Heart left ventricle (tissue), 16 donors: Measurements from ENCODE around the gene AIFM1. TPM values are rescaled to one million over a fixed set of nuclear protein-coding genes. Genes with fewer than 3 reads are reported as not detected.
"Not testable (repeated sequence)": the region's sequence is repeated elsewhere in the genome, so short reads cannot be mapped to it uniquely, and the experiment has no call there.

ENCODE experiments used
- ATAC-seq, 4 donors: fragments of 200-7000 bp; cut with Tn5 transposase; one replicate each; pipeline ENCODE4 v1.9.1; 2020 to 2022; ENCODE audit warnings: moderate library complexity in 4 of 4, mild to moderate bottlenecking in 3 of 4, moderate number of reproducible peaks in 1 of 4
- DNase-seq, 5 donors: peaks; one replicate each; pipeline ENCODE4 v3.0.0-alpha.2; 2020
- H3K27ac ChIP-seq, 12 donors: fragments of 200-600 bp; sonication (generic) in 4 of 12; one replicate each; pipeline versions ENCODE4 v1.5.0 to v1.8.0; 2016 to 2022; ENCODE audit warnings: mild to moderate bottlenecking in 2 of 12
- H3K27me3 ChIP-seq, 9 donors: fragments of 200-600 bp; sonication (generic) in 2 of 9; one replicate each; pipeline versions ENCODE4 v1.5.1 to v1.8.0; 2016 to 2022; ENCODE audit warnings: mild to moderate bottlenecking in 3 of 9
- H3K36me3 ChIP-seq, 9 donors: fragments of 200-600 bp; sonication (generic) in 2 of 9; one replicate each; pipeline versions ENCODE4 v1.5.0 to v1.8.0; 2018 to 2022; ENCODE audit warnings: mild to moderate bottlenecking in 2 of 9
- H3K4me1 ChIP-seq, 12 donors: fragments of 200-600 bp; sonication (generic) in 4 of 12; one replicate each; pipeline versions ENCODE4 v1.5.0 to v1.8.0; 2016 to 2022; ENCODE audit warnings: mild to moderate bottlenecking in 3 of 12
- H3K4me3 ChIP-seq, 12 donors: fragments of 200-600 bp; sonication (generic) in 4 of 12; one replicate each; pipeline versions ENCODE4 v1.5.0 to v1.8.0; 2017 to 2022; ENCODE audit warnings: mild to moderate bottlenecking in 9 of 12, moderate library complexity in 4 of 12
- H3K9me3 ChIP-seq, 12 donors: fragments of 200-600 bp; sonication (generic) in 4 of 12; one replicate each; pipeline versions ENCODE4 v1.5.0 to v1.8.0; 2016 to 2022; ENCODE audit warnings: mild to moderate bottlenecking in 1 of 12
- CTCF ChIP-seq, 12 donors: fragments of 200-600 bp; sonication (generic) in 4 of 12; IDR thresholded peaks; one replicate each; pipeline versions ENCODE4 v1.5.0 to v1.8.0; 2018 to 2022; ENCODE audit warnings: antibody characterized with exemption in 12 of 12, mild to moderate bottlenecking in 5 of 12
- POLR2A ChIP-seq, 2 donors: fragments of 450-650 bp; IDR thresholded peaks; one replicate each; pipeline ENCODE4 v1.6.1; 2017; ENCODE audit warnings: antibody characterized with exemption in 2 of 2, mild to moderate bottlenecking in 2 of 2, moderate library complexity in 2 of 2
- WGBS, 4 donors: extraction: QIAGEN DNeasy Blood & Tissue Kit in 2 of 4; methylation state at CpG; one replicate each; pipeline versions ENCODE4 v1.1.5 to v1.1.7; 2013 to 2018; 5-methylcytosine and 5-hydroxymethylcytosine counted together
- intact Hi-C, 10 donors: fragments of 100-400 bp; cut with DNase I; formaldehyde crosslinking; loops; one replicate each; pipeline versions ENCODE4 v1.11.1 to v1.14.2; 2022
- polyA plus RNA-seq, 2 donors: library from polyadenylated mRNA; stranded (reverse); fragments of 200-250 nt; gene quantifications; one replicate each; pipeline ENCODE4 v1.2.3, GENCODE V29; 2013
- total RNA-seq, 9 donors: library from RNA; depleted of rRNA in 2 of 9; stranded (reverse); fragments of >200 nt in 2 of 9; fragmentation: NEBNext Ultra II Directional in 3 of 9; extraction: Animal tissue kit (Norgen Biotek cat#: 25700) in 3 of 9; gene quantifications; one replicate each; pipeline versions ENCODE4 v1.1.0 to v1.2.4, GENCODE V29; 2016 to 2023
- donor health status: ischemic (EF 13 %, LVEDD 7.1; RV severe dilation, severe dysfunction).
- donor health status: healthy with polysubstance abuse.
- donor health status: DM: no; HTN: yes; CAD: no.
- donor health status: DM: no; HTN: no; CAD: no.
- donor health status: ischemic (EF 25% LVEDD 6.9; RV normal size, moderate dysfunction).
- donor health status: ischemic (EF 25% LVEDD 5.7; RV mildly dilated, moderate dysfunction).
- donor health status: healthy.
- donor health status: DM: yes; HTN: yes; CAD: no.
- donor health status: ischemic (EF 35%, LVEDD 5.7; RV mildly dilated, moderate dysfunction).
- donor health status: nonischemic (EF 11% LVEDD 7.7; RV severe dilation, severe dysfunction).
- donor health status: DM: yes; HTN: yes; CAD: no.
- donor health status: PGD.
- donor health status: ischemic (EF 29% LVEDD 5.4; RV normal size, mild dysfunction).
- donor health status: nonischemic (EF 23%, LVEDD 6.1; RV moderate dilation, normal function).

AIFM1 gene
- total and polyA plus RNA-seq, 11 donors, result 73.7 to 164 (median 109) TPM

- DNase-seq (no peak), ATAC-seq (no peak)
- peaks cover 0 to 30% (median 6%) of the 10 kb centered on the region in 12 donors for H3K4me1 ChIP-seq
- intact Hi-C loops, result loop anchor here in 3 of 10 donors (2.0 to 5.0 kb wide), 2 partner anchors 37 to 39 kb away; no protein-coding TSS in a partner anchor
- H3K27me3 ChIP-seq, result peaks cover 0 to 9% (median 0%) of the 10 kb centered on the region in 9 donors
- no peaks in the 10 kb centered on the region for H3K9me3 ChIP-seq
- H3K4me3 ChIP-seq, result no peak overlapping the region
- 46 to 69% (median 54%) methylated on average over 13 to 14 of the region's 14 CpGs for WGBS, 4 donors
- H3K27ac ChIP-seq, result peak overlapping the region in 10 of 12 donors; percentile 1 to 88 (median 46)
- TF ChIP-seq CTCF (IDR thresholded peaks at IDR 0.05), result no peak
- no peak for TF ChIP-seq POLR2A (IDR thresholded peaks at IDR 0.05)
- no peaks in the 10 kb centered on the region for H3K36me3 ChIP-seq
Measured at GRCh38 chrX:130119312-130119898, 46.2 kb downstream of the AIFM1 start.

- 46 to 71% (median 60%) methylated on average over 21 of the region's 21 CpGs for WGBS, 4 donors
- H3K4me3 ChIP-seq, result peak overlapping the region in 2 of 12 donors; percentile 7 to 13
- TF ChIP-seq CTCF (IDR thresholded peaks at IDR 0.05) (no peak), POLR2A (IDR thresholded peaks at IDR 0.05) (no peak)
- H3K9me3 ChIP-seq, result no peaks in the 10 kb centered on the region
- H3K27me3 ChIP-seq, result peaks cover 0 to 9% (median 0%) of the 10 kb centered on the region in 9 donors
- no peaks in the 10 kb centered on the region for H3K36me3 ChIP-seq
- peak in 1 of 4 donors; percentile 2 for ATAC-seq
- intact Hi-C loops, result loop anchor here in 3 of 10 donors (2.0 to 5.0 kb wide), 2 partner anchors 36 to 38 kb away; no protein-coding TSS in a partner anchor
- no peak for DNase-seq
- H3K4me1 ChIP-seq, result peaks cover 0 to 30% (median 6%) of the 10 kb centered on the region in 12 donors
- H3K27ac ChIP-seq, result peak overlapping the region in 10 of 12 donors; percentile 1 to 88 (median 46)
Measured at GRCh38 chrX:130118441-130119311, 47.0 kb downstream of the AIFM1 start.

- intact Hi-C loops, result loop anchor here in 1 of 10 donors (5.0 kb wide), 1 partner anchor 35 kb away; no protein-coding TSS in a partner anchor
- no peak overlapping the region for H3K4me3 ChIP-seq
- H3K36me3 ChIP-seq, result no peaks in the 10 kb centered on the region
- no peak for TF ChIP-seq CTCF (IDR thresholded peaks at IDR 0.05)
- TF ChIP-seq POLR2A (IDR thresholded peaks at IDR 0.05), result no peak
- ATAC-seq (no peak), DNase-seq (no peak)
- peaks cover 0 to 9% (median 0%) of the 10 kb centered on the region in 9 donors for H3K27me3 ChIP-seq
- 78 to 96% (median 89%) methylated on average over 7 of the region's 7 CpGs for WGBS, 4 donors
- no peak overlapping the region for H3K27ac ChIP-seq
- no peaks in the 10 kb centered on the region for H3K9me3 ChIP-seq
- H3K4me1 ChIP-seq, result peaks cover 0 to 30% (median 6%) of the 10 kb centered on the region in 12 donors
Measured at GRCh38 chrX:130117166-130117565, 48.5 kb downstream of the AIFM1 start.

- WGBS, 4 donors, result 88 to 97% (median 91%) methylated on average over 10 of the region's 10 CpGs
- H3K36me3 ChIP-seq, H3K9me3 ChIP-seq, H3K27me3 ChIP-seq, ATAC-seq, DNase-seq, H3K4me3 ChIP-seq, H3K27ac ChIP-seq: not testable (repeated sequence)
- intact Hi-C loops, result loop anchor here in 1 of 10 donors (5.0 kb wide), 1 partner anchor 33 kb away; no protein-coding TSS in a partner anchor
- H3K4me1 ChIP-seq, result peaks cover 0 to 23% (median 1%) of the 10 kb centered on the region in 12 donors
Measured at GRCh38 chrX:130115119-130115885, 50.3 kb downstream of the AIFM1 start.
